Neuronal stem cell (in vitro differentiated cells): ENCODE data around the gene GOLT1B.
"Not testable (repeated sequence)": the region's sequence is repeated elsewhere in the genome, so short reads cannot be mapped to it uniquely, and the experiment has no call there.

Source experiments
- DNase-seq: peaks from one replicate; pipeline ENCODE4 v3.0.0-alpha.2; 2013; ENCODE audit warnings: low spot score
- H2AFZ ChIP-seq: one replicate; pipeline ENCODE4 v1.6.1; 2013; ENCODE audit warnings: mild to moderate bottlenecking, low read length, inconsistent platforms
- H2AK5ac ChIP-seq: 2 replicates; pipeline ENCODE4 v1.6.1; 2013; ENCODE audit warnings: low read depth, mild to moderate bottlenecking, inconsistent platforms, low read length, moderate library complexity, mixed read lengths
- H2BK120ac ChIP-seq: 2 replicates; pipeline ENCODE4 v1.6.1; 2013; ENCODE audit warnings: low read depth, mild to moderate bottlenecking, inconsistent platforms, low read length, moderate library complexity, mixed read lengths
- H2BK12ac ChIP-seq: one replicate; pipeline ENCODE4 v1.6.1; 2013; ENCODE audit warnings: low read length, inconsistent platforms
- H2BK15ac ChIP-seq: 2 replicates; pipeline ENCODE4 v1.6.1; 2013; ENCODE audit warnings: mild to moderate bottlenecking, low read length, inconsistent platforms, mixed read lengths
- H2BK5ac ChIP-seq: one replicate; pipeline ENCODE4 v1.6.1; 2013; ENCODE audit warnings: inconsistent platforms, mild to moderate bottlenecking, low read length, moderate library complexity
- H3K14ac ChIP-seq: one replicate; pipeline ENCODE4 v1.6.1; 2013; ENCODE audit warnings: low read length, inconsistent platforms
- H3K18ac ChIP-seq: 2 replicates; pipeline ENCODE4 v1.6.1; 2013; ENCODE audit warnings: low read length, inconsistent platforms
- H3K23ac ChIP-seq: 2 replicates; pipeline ENCODE4 v1.6.1; 2013; ENCODE audit warnings: low read depth, mild to moderate bottlenecking, mixed read lengths, low read length, inconsistent platforms; ENCODE audit not compliant: poor library complexity
- H3K27ac ChIP-seq: replicated peaks from 3 replicates; pipeline ENCODE4 v1.5.1; 2013; ENCODE audit warnings: low read length, inconsistent platforms
- H3K27me3 ChIP-seq, 3 experiments: 2 replicates each; pipeline ENCODE4 v1.6.1; 2013; ENCODE audit warnings: low read length in 3 of 3, mild to moderate bottlenecking in 2 of 3, inconsistent platforms in 1 of 3, low read depth in 1 of 3, mixed read lengths in 1 of 3, moderate library complexity in 1 of 3; ENCODE audit not compliant: control insufficient read depth in 3 of 3, insufficient read depth in 3 of 3
- H3K36me3 ChIP-seq, 2 donors: replicated peaks in 1 of 2; 2 replicates each; pipeline ENCODE4 v1.6.1; 2013; ENCODE audit warnings: low read length in 2 of 2; ENCODE audit not compliant: control insufficient read depth in 2 of 2, insufficient read depth in 2 of 2
- H3K4ac ChIP-seq: 2 replicates; pipeline ENCODE4 v1.6.1; 2013; ENCODE audit warnings: inconsistent platforms, mild to moderate bottlenecking, low read length, moderate library complexity
- H3K4me1 ChIP-seq, 2 donors: 1 replicate in 1 of 2; 2 replicates in 1 of 2; pipeline ENCODE4 v1.6.1; 2013; ENCODE audit warnings: low read length in 2 of 2, low read depth in 1 of 2; ENCODE audit not compliant: control insufficient read depth in 2 of 2, insufficient read depth in 1 of 2
- H3K4me2 ChIP-seq: one replicate; pipeline ENCODE4 v1.6.1; 2013; ENCODE audit warnings: mild to moderate bottlenecking, low read length, inconsistent platforms; ENCODE audit not compliant: insufficient read depth, poor library complexity, severe bottlenecking
- H3K4me3 ChIP-seq, 2 donors: 2 replicates each; pipeline ENCODE4 v1.5.1; 2013; ENCODE audit warnings: low read length in 2 of 2, mild to moderate bottlenecking in 2 of 2, inconsistent platforms in 1 of 2, moderate library complexity in 1 of 2
- H3K79me1 ChIP-seq: one replicate; pipeline ENCODE4 v1.6.1; 2013; ENCODE audit warnings: low read depth, mild to moderate bottlenecking, inconsistent platforms, low read length, moderate library complexity
- H3K9ac ChIP-seq: one replicate; pipeline ENCODE4 v1.6.1; 2013; ENCODE audit warnings: mild to moderate bottlenecking, low read depth, low read length, inconsistent platforms; ENCODE audit not compliant: poor library complexity
- H3K9me3 ChIP-seq, 2 donors: replicated peaks in 1 of 2; 2 replicates each; pipeline versions ENCODE3 to v1.6.1; 2013; ENCODE audit warnings: low read length in 2 of 2, mild to moderate bottlenecking in 2 of 2, inconsistent platforms in 1 of 2, low read depth in 1 of 2, mixed read lengths in 1 of 2, moderate library complexity in 1 of 2; ENCODE audit not compliant: control insufficient read depth in 2 of 2, insufficient read depth in 1 of 2
- H4K8ac ChIP-seq: one replicate; pipeline ENCODE4 v1.6.1; 2013; ENCODE audit warnings: low read depth, mild to moderate bottlenecking, inconsistent platforms, low read length, moderate library complexity
- H4K91ac ChIP-seq: one replicate; pipeline ENCODE4 v1.6.1; 2013; ENCODE audit warnings: low read length, low read depth, mild to moderate bottlenecking, inconsistent platforms; ENCODE audit not compliant: poor library complexity
- WGBS, 2 donors: extraction: QIAGEN DNeasy Blood & Tissue Kit; methylation state at CpG; one replicate each; pipeline ENCODE4 v1.1.7; 2013; ENCODE audit warnings: missing lambda C conversion rate in 2 of 2, mixed read lengths in 1 of 2; ENCODE audit not compliant: insufficient read length in 2 of 2, insufficient replicate concordance in 1 of 2; ENCODE audit errors: extremely low coverage in 2 of 2; 5-methylcytosine and 5-hydroxymethylcytosine counted together

The GOLT1B gene

GRCh38 chr12:21459474-21459873 is 42.1 kb upstream of the GOLT1B start:
- no peak overlapping the region for H3K23ac ChIP-seq
- no peak overlapping the region for H4K91ac ChIP-seq
- no peak overlapping the region for H4K8ac ChIP-seq
- H3K9ac ChIP-seq, result no peak overlapping the region
- H2AK5ac ChIP-seq, result no peak overlapping the region
- DNase-seq, result no peak
- H3K9me3 ChIP-seq, result no peaks in the 10 kb centered on the region
- H2BK5ac ChIP-seq, result no peak overlapping the region
- H3K4ac ChIP-seq, result no peak overlapping the region
- no peak overlapping the region for H3K4me3 ChIP-seq
- H3K4me1 ChIP-seq, result no peaks in the 10 kb centered on the region
- no peak overlapping the region for H3K27ac ChIP-seq
- no peak overlapping the region for H3K18ac ChIP-seq
- H3K79me1 ChIP-seq, result no peaks in the 10 kb centered on the region
- no peak overlapping the region for H3K14ac ChIP-seq
- H3K27me3 ChIP-seq, result no peaks in the 10 kb centered on the region
- H3K36me3 ChIP-seq, result peaks cover 0 to 30% of the 10 kb centered on the region in 2 donors
- no CpG with 5 or more reads among the region's 2 CpGs for WGBS, 2 donors
- no peak overlapping the region for H3K4me2 ChIP-seq
- H2BK15ac ChIP-seq, result no peak overlapping the region
- H2AFZ ChIP-seq, result no peak overlapping the region
- H2BK120ac ChIP-seq, result no peak overlapping the region
- H2BK12ac ChIP-seq, result no peak overlapping the region

- H3K4me1 ChIP-seq, H3K14ac ChIP-seq, H3K9ac ChIP-seq, H3K9me3 ChIP-seq, H3K27me3 ChIP-seq, H2AK5ac ChIP-seq, H3K79me1 ChIP-seq, H2BK12ac ChIP-seq, H3K4me3 ChIP-seq, H2BK15ac ChIP-seq, H3K4ac ChIP-seq, H4K8ac ChIP-seq, H3K18ac ChIP-seq, H2BK120ac ChIP-seq, H3K27ac ChIP-seq, H4K91ac ChIP-seq, H3K23ac ChIP-seq, H2BK5ac ChIP-seq, H2AFZ ChIP-seq, DNase-seq, H3K4me2 ChIP-seq: not testable (repeated sequence)
- H3K36me3 ChIP-seq, result peaks cover 0 to 48% of the 10 kb centered on the region in 2 donors
- no CpG with 5 or more reads among the region's 2 CpGs for WGBS, 2 donors
Measured at GRCh38 chr12:21467334-21467733, 34.3 kb upstream of the GOLT1B start.

GRCh38 chr12:21471294-21471693 is 30.3 kb upstream of the GOLT1B start:
- no peak for DNase-seq
- Histone ChIP-seq H3K79me1 (no peaks in the 10 kb centered on the region), H3K4ac (no peak overlapping the region), H2BK120ac (no peak overlapping the region), H2AK5ac (no peak overlapping the region), H3K27ac (no peak overlapping the region), H3K18ac (no peak overlapping the region), H3K4me3 (no peak overlapping the region), H3K27me3 (no peaks in the 10 kb centered on the region), H3K23ac (no peak overlapping the region), H2BK12ac (no peak overlapping the region), H4K91ac (no peak overlapping the region), H3K4me2 (no peak overlapping the region), H3K9ac (no peak overlapping the region), H2BK5ac (no peak overlapping the region), H3K14ac (no peak overlapping the region), H3K36me3 (peaks cover 2 to 86% of the 10 kb centered on the region in 2 donors), H3K9me3 (no peaks in the 10 kb centered on the region), H2AFZ (no peak overlapping the region), H4K8ac (no peak overlapping the region), H2BK15ac (no peak overlapping the region), H3K4me1 (no peaks in the 10 kb centered on the region)
- no CpG with 5 or more reads among the region's 2 CpGs for WGBS, 2 donors

- Histone ChIP-seq H2AK5ac (no peak overlapping the region), H2BK12ac (no peak overlapping the region), H3K4ac (no peak overlapping the region), H2AFZ (no peak overlapping the region), H3K27ac (no peak overlapping the region), H3K18ac (no peak overlapping the region), H3K79me1 (no peaks in the 10 kb centered on the region), H3K4me1 (no peaks in the 10 kb centered on the region), H3K4me2 (no peak overlapping the region), H3K14ac (no peak overlapping the region), H3K4me3 (no peak overlapping the region), H3K27me3 (no peaks in the 10 kb centered on the region), H3K9ac (no peak overlapping the region), H3K23ac (no peak overlapping the region), H4K8ac (no peak overlapping the region), H2BK5ac (no peak overlapping the region), H3K36me3 (peaks cover 2 to 91% of the 10 kb centered on the region in 2 donors), H2BK120ac (no peak overlapping the region), H3K9me3 (no peaks in the 10 kb centered on the region), H2BK15ac (no peak overlapping the region), H4K91ac (no peak overlapping the region)
- DNase-seq, result no peak
- WGBS, 2 donors, result no CpG with 5 or more reads among the region's 7 CpGs
Measured at GRCh38 chr12:21472197-21472823, 29.3 kb upstream of the GOLT1B start.
